ENCODE measurements around the gene MIB1.

DNA sequence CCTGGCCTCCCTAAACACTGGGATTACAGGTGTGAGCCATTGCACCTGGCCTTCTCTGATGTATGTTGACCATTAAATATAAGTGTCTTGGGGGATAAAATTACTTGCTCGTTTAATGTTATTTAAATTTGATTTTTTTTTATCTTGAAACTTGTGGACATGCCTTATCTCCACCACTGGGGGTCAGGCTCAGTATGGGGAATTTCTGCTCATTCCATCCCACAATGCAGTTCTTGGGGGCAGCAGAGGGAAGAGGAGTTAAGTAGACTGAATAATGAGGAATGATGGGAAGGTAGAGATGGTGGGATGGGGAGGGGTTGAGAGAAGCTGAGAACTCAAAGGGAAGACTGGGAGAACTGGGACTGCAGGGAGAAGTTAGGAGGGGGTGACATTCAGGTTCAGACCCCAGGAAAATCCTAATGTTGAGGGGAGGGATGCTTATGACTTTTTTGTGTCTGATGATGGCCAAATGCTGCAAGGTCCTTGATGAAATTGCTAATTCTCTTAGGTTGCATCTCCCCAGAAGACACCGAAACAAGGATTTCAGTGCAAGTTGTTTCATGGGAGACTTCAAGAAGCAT lies 174.2 kb downstream of the MIB1 start:
- no peak for TF ChIP-seq LEF1 (IDR thresholded peaks at IDR 0.05; ENCODE audit: borderline replicate concordance)
- no peak for TF ChIP-seq ELF4 (IDR thresholded peaks at IDR 0.05)
- no peak for TF ChIP-seq SP1 (IDR thresholded peaks at IDR 0.05)
- no peak for TF ChIP-seq ARNT (IDR thresholded peaks at IDR 0.05)
- TF ChIP-seq FOXM1 (IDR thresholded peaks at IDR 0.05; ENCODE audit: borderline replicate concordance), result no peak
- no peak for TF ChIP-seq TARDBP (IDR thresholded peaks at IDR 0.05)
- no peak for TF ChIP-seq BHLHE40 (IDR thresholded peaks at IDR 0.05; ENCODE audit: borderline replicate concordance)
- no peak for TF ChIP-seq NFRKB (IDR thresholded peaks at IDR 0.05)
- peak; percentile 78 for TF ChIP-seq ZNF384 (IDR thresholded peaks at IDR 0.05)
- no peak for TF ChIP-seq SUZ12 (IDR thresholded peaks at IDR 0.05)
- TF ChIP-seq, protein P1, sequence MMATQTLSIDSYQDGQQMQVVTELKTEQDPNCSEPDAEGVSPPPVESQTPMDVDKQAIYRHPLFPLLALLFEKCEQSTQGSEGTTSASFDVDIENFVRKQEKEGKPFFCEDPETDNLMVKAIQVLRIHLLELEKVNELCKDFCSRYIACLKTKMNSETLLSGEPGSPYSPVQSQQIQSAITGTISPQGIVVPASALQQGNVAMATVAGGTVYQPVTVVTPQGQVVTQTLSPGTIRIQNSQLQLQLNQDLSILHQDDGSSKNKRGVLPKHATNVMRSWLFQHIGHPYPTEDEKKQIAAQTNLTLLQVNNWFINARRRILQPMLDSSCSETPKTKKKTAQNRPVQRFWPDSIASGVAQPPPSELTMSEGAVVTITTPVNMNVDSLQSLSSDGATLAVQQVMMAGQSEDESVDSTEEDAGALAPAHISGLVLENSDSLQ (IDR thresholded peaks at IDR 0.05), result no peak
- TF ChIP-seq FOXK2 (IDR thresholded peaks at IDR 0.05), result no peak
- TF ChIP-seq FOXA1 (IDR thresholded peaks at IDR 0.05), result no peak
- TF ChIP-seq CTBP1 (IDR thresholded peaks at IDR 0.05; ENCODE audit: borderline replicate concordance), result no peak
